Measurements from ENCODE around the gene MTMR1.

MTMR1 gene

GRCh38 chrX:150805736-150806135, 112.5 kb downstream of the MTMR1 start:
- DNase-seq: no peak

GRCh38 chrX:150806827-150807226, 113.6 kb downstream of the MTMR1 start:
- DNase-seq: no peak

- no peak for DNase-seq
Observed at GRCh38 chrX:150813922-150814321, 120.7 kb downstream of the MTMR1 start.

All from CD4-positive, alpha-beta T cell treated with Interferon gamma for 1 hour (primary cell).